Upper lobe of left lung (tissue), 4 donors: ENCODE data around the gene ROBO1.

Experiments used
- EP300 ChIP-seq, 4 donors: sonication (generic); formaldehyde crosslinking; IDR thresholded peaks; one replicate each; pipeline ENCODE4 v1.5.1; 2017; ENCODE audit warnings: antibody characterized with exemption in 4 of 4, control low read depth in 2 of 4
- POLR2A ChIP-seq, 4 donors: fragments of 450-650 bp; IDR thresholded peaks; one replicate each; pipeline ENCODE4 v1.5.1; 2016 to 2017; ENCODE audit warnings: antibody characterized with exemption in 4 of 4, mild to moderate bottlenecking in 2 of 4
- POLR2AphosphoS5 ChIP-seq, 2 donors: sonication (generic); formaldehyde crosslinking; IDR thresholded peaks; one replicate each; pipeline ENCODE4 v1.5.1; 2017; ENCODE audit warnings: antibody characterized with exemption in 2 of 2
- TF ChIP-seq, protein P1 (sequence below), 6 experiments: fragments of 450-650 bp in 4 of 6; fragments of 200-600 bp in 2 of 6; sonication (generic) in 2 of 6; IDR thresholded peaks; one replicate each; pipeline ENCODE4 v1.5.1; 2016 to 2019; ENCODE audit warnings: antibody characterized with exemption in 6 of 6

DNA sequence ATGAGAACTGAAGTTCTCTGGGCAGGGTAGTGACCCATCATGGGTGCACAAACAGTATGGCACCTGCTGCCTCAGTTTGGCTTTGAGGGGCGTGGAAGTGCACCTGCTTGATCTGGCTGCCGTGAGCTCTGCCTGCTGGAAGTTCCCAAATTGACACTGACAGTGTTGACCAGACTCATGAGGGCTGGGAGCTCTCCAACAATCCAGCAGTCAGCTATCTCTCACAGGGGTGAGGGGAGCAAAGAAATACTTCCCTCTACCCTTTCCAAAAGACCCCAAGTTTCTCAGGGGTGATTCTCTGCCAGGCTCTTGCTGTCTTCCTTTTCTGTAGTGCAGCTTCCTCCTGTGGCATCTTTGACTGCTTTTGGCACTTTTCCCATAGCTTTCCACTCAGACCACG is 49.4 kb upstream of the ROBO1 start:
- TF ChIP-seq, protein P1, sequence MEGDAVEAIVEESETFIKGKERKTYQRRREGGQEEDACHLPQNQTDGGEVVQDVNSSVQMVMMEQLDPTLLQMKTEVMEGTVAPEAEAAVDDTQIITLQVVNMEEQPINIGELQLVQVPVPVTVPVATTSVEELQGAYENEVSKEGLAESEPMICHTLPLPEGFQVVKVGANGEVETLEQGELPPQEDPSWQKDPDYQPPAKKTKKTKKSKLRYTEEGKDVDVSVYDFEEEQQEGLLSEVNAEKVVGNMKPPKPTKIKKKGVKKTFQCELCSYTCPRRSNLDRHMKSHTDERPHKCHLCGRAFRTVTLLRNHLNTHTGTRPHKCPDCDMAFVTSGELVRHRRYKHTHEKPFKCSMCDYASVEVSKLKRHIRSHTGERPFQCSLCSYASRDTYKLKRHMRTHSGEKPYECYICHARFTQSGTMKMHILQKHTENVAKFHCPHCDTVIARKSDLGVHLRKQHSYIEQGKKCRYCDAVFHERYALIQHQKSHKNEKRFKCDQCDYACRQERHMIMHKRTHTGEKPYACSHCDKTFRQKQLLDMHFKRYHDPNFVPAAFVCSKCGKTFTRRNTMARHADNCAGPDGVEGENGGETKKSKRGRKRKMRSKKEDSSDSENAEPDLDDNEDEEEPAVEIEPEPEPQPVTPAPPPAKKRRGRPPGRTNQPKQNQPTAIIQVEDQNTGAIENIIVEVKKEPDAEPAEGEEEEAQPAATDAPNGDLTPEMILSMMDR (IDR thresholded peaks at IDR 0.05): no peak
- no peak for TF ChIP-seq POLR2AphosphoS5 (IDR thresholded peaks at IDR 0.05)
- no peak for TF ChIP-seq EP300 (IDR thresholded peaks at IDR 0.05)
- no peak for TF ChIP-seq POLR2A (IDR thresholded peaks at IDR 0.05)
